Neural progenitor cell (in vitro differentiated cells): ENCODE measurements around the gene RGS7.

Source experiments
- EZH2phosphoT487 ChIP-seq: fragments of 200-600 bp; sonication (generic); IDR thresholded peaks from 2 replicates; pipeline ENCODE4 v1.6.1; 2017; ENCODE audit warnings: antibody characterized with exemption
- TF ChIP-seq, protein P1 (sequence below): fragments of 200-600 bp; sonication (generic); IDR thresholded peaks from 2 replicates; pipeline ENCODE4 v1.5.1; 2017; ENCODE audit warnings: antibody characterized with exemption, mild to moderate bottlenecking

DNA sequence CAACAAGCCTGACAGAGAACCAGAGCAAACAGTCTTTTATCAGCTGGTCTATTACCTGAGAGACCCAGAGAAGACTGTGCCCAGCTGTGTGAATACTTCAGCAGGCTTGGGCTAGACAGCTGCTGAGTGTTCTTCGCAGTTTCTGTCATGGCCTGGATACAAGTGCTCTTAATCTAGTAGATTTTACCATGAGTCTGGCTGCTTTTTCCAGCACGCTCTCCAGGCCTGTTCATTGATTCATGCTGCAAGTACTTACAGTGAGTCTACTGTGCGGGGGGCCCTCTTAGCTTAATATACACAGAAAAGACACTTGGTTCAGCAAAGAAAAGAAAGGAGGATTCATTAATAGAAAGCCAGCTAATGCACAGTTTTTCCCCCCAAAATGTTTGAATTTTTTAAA lies 48.5 kb downstream of the RGS7 start:
- TF ChIP-seq, protein P1, sequence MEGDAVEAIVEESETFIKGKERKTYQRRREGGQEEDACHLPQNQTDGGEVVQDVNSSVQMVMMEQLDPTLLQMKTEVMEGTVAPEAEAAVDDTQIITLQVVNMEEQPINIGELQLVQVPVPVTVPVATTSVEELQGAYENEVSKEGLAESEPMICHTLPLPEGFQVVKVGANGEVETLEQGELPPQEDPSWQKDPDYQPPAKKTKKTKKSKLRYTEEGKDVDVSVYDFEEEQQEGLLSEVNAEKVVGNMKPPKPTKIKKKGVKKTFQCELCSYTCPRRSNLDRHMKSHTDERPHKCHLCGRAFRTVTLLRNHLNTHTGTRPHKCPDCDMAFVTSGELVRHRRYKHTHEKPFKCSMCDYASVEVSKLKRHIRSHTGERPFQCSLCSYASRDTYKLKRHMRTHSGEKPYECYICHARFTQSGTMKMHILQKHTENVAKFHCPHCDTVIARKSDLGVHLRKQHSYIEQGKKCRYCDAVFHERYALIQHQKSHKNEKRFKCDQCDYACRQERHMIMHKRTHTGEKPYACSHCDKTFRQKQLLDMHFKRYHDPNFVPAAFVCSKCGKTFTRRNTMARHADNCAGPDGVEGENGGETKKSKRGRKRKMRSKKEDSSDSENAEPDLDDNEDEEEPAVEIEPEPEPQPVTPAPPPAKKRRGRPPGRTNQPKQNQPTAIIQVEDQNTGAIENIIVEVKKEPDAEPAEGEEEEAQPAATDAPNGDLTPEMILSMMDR, result no peak
- TF ChIP-seq EZH2phosphoT487, result no peak
